Nephron progenitor cell (in vitro differentiated cells): ENCODE measurements around the gene NTN1.

Experiments
- DNase-seq: peaks from one replicate; pipeline ENCODE4 v3.0.0; 2021
- H3K27ac Mint-ChIP-seq: 2 replicates; pipeline ENCODE4 v1.8.0; 2021; ENCODE audit warnings: mild to moderate bottlenecking, moderate library complexity, mixed read lengths
- H3K27me3 Mint-ChIP-seq: 2 replicates; pipeline ENCODE4 v1.8.0; 2021; ENCODE audit warnings: mild to moderate bottlenecking, low read depth, mixed read lengths; ENCODE audit not compliant: poor library complexity
- H3K36me3 Mint-ChIP-seq: 2 replicates; pipeline ENCODE4 v1.8.0; 2021; ENCODE audit warnings: low read depth, mixed read lengths
- H3K4me1 Mint-ChIP-seq: 2 replicates; pipeline ENCODE4 v1.8.0; 2021; ENCODE audit warnings: mixed read lengths
- H3K4me3 Mint-ChIP-seq: 2 replicates; pipeline ENCODE4 v1.8.0; 2021; ENCODE audit warnings: mild to moderate bottlenecking, moderate library complexity, mixed read lengths
- H3K9me3 Mint-ChIP-seq: 2 replicates; pipeline ENCODE4 v1.8.0; 2021; ENCODE audit warnings: mild to moderate bottlenecking, moderate library complexity, mixed read lengths
- CTCF ChIP-seq: fragments of 200-600 bp; sonication (generic); IDR thresholded peaks from 2 replicates; pipeline ENCODE4 v1.5.0; 2021; ENCODE audit warnings: antibody characterized with exemption

NTN1 gene

GRCh38 chr17:9291912-9292560, 270.7 kb downstream of the NTN1 start:
- no peak overlapping the region for H3K27ac Mint-ChIP-seq
- peaks cover 7% of the 10 kb centered on the region for H3K36me3 Mint-ChIP-seq
- H3K9me3 Mint-ChIP-seq: no peaks in the 10 kb centered on the region
- H3K4me1 Mint-ChIP-seq: peaks cover 11% of the 10 kb centered on the region
- no peak overlapping the region for H3K4me3 Mint-ChIP-seq
- DNase-seq: peak; percentile 41
- peak; percentile 65 for TF ChIP-seq CTCF
- peaks cover 3% of the 10 kb centered on the region for H3K27me3 Mint-ChIP-seq

GRCh38 chr17:9292561-9292941, 271.2 kb downstream of the NTN1 start:
- peak; percentile 9 for TF ChIP-seq CTCF
- Mint-ChIP-seq H3K36me3 (peaks cover 7% of the 10 kb centered on the region), H3K4me3 (no peak overlapping the region), H3K4me1 (peaks cover 11% of the 10 kb centered on the region), H3K27me3 (peaks cover 3% of the 10 kb centered on the region), H3K27ac (peak overlapping the region; percentile 30), H3K9me3 (no peaks in the 10 kb centered on the region)
- no peak for DNase-seq
